Activated T-helper 9 cell treated with anti-CD3 and anti-CD28 coated beads, Interleukin-2, amount 50 U/mL, for 16 hours (primary cell): ENCODE data around the gene POLR2E.

Source experiments
- DNase-seq: peaks from one replicate; pipeline ENCODE4 v3.0.0-alpha.2; 2020; ENCODE audit warnings: low read depth

Gene POLR2E

GRCh38 chr19:1063909-1064660, 31.1 kb downstream of the POLR2E start:
- DNase-seq, result no peak

- no peak for DNase-seq
These were observed 31.9 kb downstream of the POLR2E start for GRCh38 chr19:1063030-1063908.

- no peak for DNase-seq
These were observed 32.7 kb downstream of the POLR2E start for GRCh38 chr19:1062387-1063029.

GRCh38 chr19:1061987-1062386, 33.2 kb downstream of the POLR2E start:
- DNase-seq, result no peak

- DNase-seq, result no peak
These were observed 34.5 kb downstream of the POLR2E start for GRCh38 chr19:1060689-1061088.

GRCh38 chr19:1058112-1058511, 37.1 kb downstream of the POLR2E start:
- no peak for DNase-seq

GRCh38 chr19:1057176-1057855, 37.9 kb downstream of the POLR2E start:
- DNase-seq, result no peak

- DNase-seq, result no peak
These were observed 39.1 kb downstream of the POLR2E start for GRCh38 chr19:1055886-1056620.

GRCh38 chr19:1055028-1055425, 40.1 kb downstream of the POLR2E start:
- no peak for DNase-seq

- no peak for DNase-seq
These were observed 40.8 kb downstream of the POLR2E start for GRCh38 chr19:1054102-1055027.

GRCh38 chr19:1053176-1054101, 41.7 kb downstream of the POLR2E start:
- DNase-seq, result no peak

GRCh38 chr19:1052349-1052975, 42.7 kb downstream of the POLR2E start:
- no peak for DNase-seq

GRCh38 chr19:1051791-1052190, 43.4 kb downstream of the POLR2E start:
- no peak for DNase-seq

- DNase-seq, result no peak
These were observed 44.0 kb downstream of the POLR2E start for GRCh38 chr19:1050989-1051788.

GRCh38 chr19:1049800-1050199, 45.4 kb downstream of the POLR2E start:
- DNase-seq, result no peak

GRCh38 chr19:1049106-1049505, 46.1 kb downstream of the POLR2E start:
- DNase-seq, result no peak

- DNase-seq, result no peak
These were observed 47.5 kb downstream of the POLR2E start for GRCh38 chr19:1047696-1048147.
